IMR-90 (cell line): ENCODE data around the gene NKX1-1. TPM values are rescaled to one million over a fixed set of nuclear protein-coding genes. Genes with fewer than 3 reads are reported as not detected.

Experiments
- ATAC-seq: fragments of 200-7000 bp; cut with Tn5 transposase; 2 replicates; pipeline ENCODE4 v1.9.1; 2020; ENCODE audit warnings: low read depth, mild to moderate bottlenecking, moderate library complexity
- BruUV-seq: library from RNA; stranded (reverse); fragments of 400-500 nt; replicated peaks from 2 replicates; lab custom pipeline; 2021; lab: Mats Ljungman, UMichigan
- CTCF ChIA-PET: fragments of 300-600 bp; formaldehyde crosslinking; extraction: SDS; loops from one replicate; lab custom pipeline; 2021; ENCODE audit warnings: antibody characterized with exemption; lab: Yijun Ruan, JAX
- POLR2A ChIA-PET: fragments of 300-600 bp; sonication (Branson Sonifier 250); formaldehyde crosslinking; loops from one replicate; lab custom pipeline; 2022; ENCODE audit warnings: antibody characterized with exemption; ENCODE audit not compliant: unreplicated experiment; lab: Charles Lee
- DNase-seq: peaks from one replicate; pipeline ENCODE4 v3.0.0; 2013
- H2AFZ ChIP-seq: replicated peaks from 2 replicates; pipeline ENCODE3; 2013; ENCODE audit warnings: low read length, mild to moderate bottlenecking; ENCODE audit not compliant: poor library complexity
- H2AK5ac ChIP-seq: 2 replicates; pipeline ENCODE4 v1.6.1; 2013; ENCODE audit warnings: low read depth, low read length, inconsistent platforms
- H2AK9ac ChIP-seq: replicated peaks from 2 replicates; pipeline ENCODE3; 2013; ENCODE audit warnings: mild to moderate bottlenecking, low read depth, low read length, moderate library complexity; ENCODE audit not compliant: poor library complexity
- H2BK120ac ChIP-seq: 2 replicates; pipeline ENCODE4 v1.6.1; 2013; ENCODE audit warnings: low read depth, low read length, inconsistent platforms
- H2BK15ac ChIP-seq: 3 replicates; pipeline ENCODE4 v1.6.1; 2013; ENCODE audit warnings: low read depth, low read length, inconsistent platforms
- H2BK20ac ChIP-seq: 2 replicates; pipeline ENCODE4 v1.6.1; 2013; ENCODE audit warnings: low read depth, mild to moderate bottlenecking, inconsistent platforms, low read length, moderate library complexity
- H2BK5ac ChIP-seq: 2 replicates; pipeline ENCODE4 v1.6.1; 2013; ENCODE audit warnings: mild to moderate bottlenecking, low read depth, low read length, inconsistent platforms; ENCODE audit not compliant: poor library complexity, severe bottlenecking
- H3K14ac ChIP-seq: replicated peaks from 2 replicates; pipeline ENCODE4 v1.6.1; 2013; ENCODE audit warnings: low read depth, low read length, inconsistent platforms
- H3K18ac ChIP-seq: 2 replicates; pipeline ENCODE4 v1.6.1; 2013; ENCODE audit warnings: low read depth, low read length, control low read depth
- H3K23ac ChIP-seq: 2 replicates; pipeline ENCODE4 v1.6.1; 2013; ENCODE audit warnings: low read depth, low read length, inconsistent platforms
- H3K27ac ChIP-seq: 2 replicates; pipeline ENCODE4 v1.5.1; 2013; ENCODE audit warnings: mild to moderate bottlenecking, control low read depth, low read length; ENCODE audit not compliant: insufficient read depth
- H3K27me3 ChIP-seq: 2 replicates; pipeline ENCODE4 v1.6.1; 2013; ENCODE audit warnings: low read length; ENCODE audit not compliant: control insufficient read depth, insufficient read depth
- H3K36me3 ChIP-seq: 2 replicates; pipeline ENCODE4 v1.6.1; 2013; ENCODE audit warnings: low read length, mixed read lengths; ENCODE audit not compliant: control insufficient read depth, insufficient read depth
- H3K4ac ChIP-seq: 2 replicates; pipeline ENCODE4 v1.6.1; 2013; ENCODE audit warnings: low read depth, low read length, inconsistent platforms
- H3K4me1 ChIP-seq: 2 replicates; pipeline ENCODE4 v1.6.1; 2013; ENCODE audit warnings: low read length, mixed read lengths; ENCODE audit not compliant: control insufficient read depth, insufficient read depth
- H3K4me2 ChIP-seq: 2 replicates; pipeline ENCODE4 v1.6.1; 2013; ENCODE audit warnings: low read depth, mild to moderate bottlenecking, control low read depth, low read length, moderate library complexity
- H3K4me3 ChIP-seq: 2 replicates; pipeline ENCODE4 v1.5.1; 2013; ENCODE audit warnings: low read depth, mild to moderate bottlenecking, control low read depth, low read length, moderate library complexity; ENCODE audit not compliant: insufficient read depth
- H3K56ac ChIP-seq: 2 replicates; pipeline ENCODE4 v1.6.1; 2013; ENCODE audit warnings: low read length, inconsistent platforms; ENCODE audit not compliant: insufficient read depth; ENCODE audit errors: extremely low read depth
- H3K79me1 ChIP-seq, 2 experiments: 2 replicates each; pipeline ENCODE4 v1.6.1; 2013; ENCODE audit warnings: low read length in 2 of 2, inconsistent platforms in 1 of 2, low read depth in 1 of 2
- H3K9ac ChIP-seq: 2 replicates; pipeline ENCODE4 v1.6.1; 2013; ENCODE audit warnings: low read depth, low read length, control low read depth
- H3K9me1 ChIP-seq: 2 replicates; pipeline ENCODE4 v1.6.1; 2013; ENCODE audit warnings: low read length, inconsistent platforms; ENCODE audit not compliant: insufficient read depth
- H3K9me3 ChIP-seq: 2 replicates; pipeline ENCODE4 v1.6.1; 2013; ENCODE audit warnings: low read length; ENCODE audit not compliant: control insufficient read depth, insufficient read depth
- H4K20me1 ChIP-seq: 2 replicates; pipeline ENCODE4 v1.6.1; 2013; ENCODE audit warnings: low read length, inconsistent platforms; ENCODE audit not compliant: insufficient read depth
- H4K5ac ChIP-seq: 2 replicates; pipeline ENCODE4 v1.6.1; 2013; ENCODE audit warnings: mild to moderate bottlenecking, low read depth, low read length, control low read depth
- H4K8ac ChIP-seq, 2 experiments: 2 replicates each; pipeline ENCODE4 v1.6.1; 2013; ENCODE audit warnings: low read depth in 2 of 2, low read length in 2 of 2, control low read depth in 1 of 2, inconsistent platforms in 1 of 2
- H4K91ac ChIP-seq: 2 replicates; pipeline ENCODE4 v1.6.1; 2013; ENCODE audit warnings: low read depth, low read length, inconsistent platforms; ENCODE audit not compliant: insufficient read depth
- CEBPB ChIP-seq: IDR thresholded peaks from 2 replicates; pipeline ENCODE4 v1.6.1; 2012; ENCODE audit warnings: low read depth, low read length, improper control_type of control experiment
- CHD1 ChIP-seq: IDR thresholded peaks from 2 replicates; pipeline ENCODE4 v1.6.1; 2012; ENCODE audit warnings: low read depth, low read length, improper control_type of control experiment
- FOS ChIP-seq: fragments of 150-350 bp; IDR thresholded peaks from 2 replicates; pipeline ENCODE4 v1.6.1; 2016; ENCODE audit warnings: low read depth, low read length
- MAFK ChIP-seq: IDR thresholded peaks from 2 replicates; pipeline ENCODE4 v1.6.1; 2012; ENCODE audit warnings: low read depth, low read length, improper control_type of control experiment
- MAZ ChIP-seq: IDR thresholded peaks from 2 replicates; pipeline ENCODE4 v1.6.1; 2012; ENCODE audit warnings: low read depth, mild to moderate bottlenecking, low read length, improper control_type of control experiment, moderate library complexity, borderline replicate concordance
- MXI1 ChIP-seq: IDR thresholded peaks from 2 replicates; pipeline ENCODE4 v1.6.1; 2012; ENCODE audit warnings: low read depth, mild to moderate bottlenecking, low read length, moderate library complexity, borderline replicate concordance
- NFE2L2 ChIP-seq: fragments of 150-350 bp; IDR thresholded peaks from 2 replicates; pipeline ENCODE4 v1.6.1; 2016; ENCODE audit warnings: low read depth, mild to moderate bottlenecking, low read length
- POLR2A ChIP-seq: IDR thresholded peaks from 2 replicates; pipeline ENCODE4 v1.6.1; 2012; ENCODE audit warnings: mild to moderate bottlenecking, low read depth, low read length
- RCOR1 ChIP-seq: IDR thresholded peaks from 2 replicates; pipeline ENCODE4 v1.6.1; 2012; ENCODE audit warnings: mild to moderate bottlenecking, low read length, improper control_type of control experiment; ENCODE audit not compliant: insufficient replicate concordance
- RFX5 ChIP-seq: IDR thresholded peaks from 2 replicates; pipeline ENCODE4 v1.8.0; 2012; ENCODE audit warnings: low read depth, mild to moderate bottlenecking, low read length, moderate library complexity
- SMC3 ChIP-seq: fragments of 150-350 bp; IDR thresholded peaks from 2 replicates; pipeline ENCODE4 v1.6.1; 2016; ENCODE audit warnings: low read depth, mild to moderate bottlenecking, antibody characterized with exemption, low read length, moderate library complexity
- WGBS, 2 experiments: methylation state at CpG; one replicate each; pipeline versions ENCODE4 v1.1.5 to v1.1.7; 2013; ENCODE audit warnings: missing lambda C conversion rate in 2 of 2; ENCODE audit not compliant: insufficient read length in 1 of 2; ENCODE audit errors: extremely low coverage in 2 of 2; 5-methylcytosine and 5-hydroxymethylcytosine counted together
- dilution Hi-C: fragments of 300-500 bp; cut with HindIII; formaldehyde crosslinking; loops from one replicate; pipeline ENCODE4 v1.14.3; 2018; ENCODE audit warnings: low sequenced_read_pairs; ENCODE audit not compliant: unreplicated experiment
- in situ Hi-C: fragments of 300-500 bp; cut with MboI; formaldehyde crosslinking; loops from 3 replicates; pipeline ENCODE4 v1.14.3; 2019; ENCODE audit warnings: low sequenced_read_pairs, inconsistent platforms, mixed read lengths
- intact Hi-C: fragments of 100-400 bp; cut with micrococcal nuclease; formaldehyde crosslinking; loops from 2 replicates; pipeline ENCODE4 v1.10.0; 2022
- polyA plus RNA-seq, 3 experiments: library from polyadenylated mRNA; depleted of rRNA; stranded (reverse); fragments of >200 nt; gene quantifications; 2 replicates each; pipeline ENCODE4 v1.2.3, GENCODE V29; 2012; ENCODE audit warnings: low replicate concordance in 1 of 3
- total RNA-seq: library from RNA; depleted of rRNA; stranded (reverse); fragments of >200 nt; gene quantifications from 2 replicates; pipeline ENCODE4 v1.2.3, GENCODE V29; 2012
- TF ChIP-seq, protein P1 (sequence below): conservative IDR thresholded peaks from 2 replicates; pipeline ENCODE4 v1.5.1; 2012; ENCODE audit warnings: mild to moderate bottlenecking, low read depth, low read length, improper control_type of control experiment
- TF ChIP-seq, protein P2 (sequence below): fragments of 150-350 bp; IDR thresholded peaks from 2 replicates; pipeline ENCODE4 v1.6.1; 2017; ENCODE audit warnings: mild to moderate bottlenecking, antibody characterized with exemption, low read length, low read depth

Gene NKX1-1
- total and polyA plus RNA-seq, 2 of the 4 experiments (the other 2 are of a cell fraction), result not detected

DNA sequence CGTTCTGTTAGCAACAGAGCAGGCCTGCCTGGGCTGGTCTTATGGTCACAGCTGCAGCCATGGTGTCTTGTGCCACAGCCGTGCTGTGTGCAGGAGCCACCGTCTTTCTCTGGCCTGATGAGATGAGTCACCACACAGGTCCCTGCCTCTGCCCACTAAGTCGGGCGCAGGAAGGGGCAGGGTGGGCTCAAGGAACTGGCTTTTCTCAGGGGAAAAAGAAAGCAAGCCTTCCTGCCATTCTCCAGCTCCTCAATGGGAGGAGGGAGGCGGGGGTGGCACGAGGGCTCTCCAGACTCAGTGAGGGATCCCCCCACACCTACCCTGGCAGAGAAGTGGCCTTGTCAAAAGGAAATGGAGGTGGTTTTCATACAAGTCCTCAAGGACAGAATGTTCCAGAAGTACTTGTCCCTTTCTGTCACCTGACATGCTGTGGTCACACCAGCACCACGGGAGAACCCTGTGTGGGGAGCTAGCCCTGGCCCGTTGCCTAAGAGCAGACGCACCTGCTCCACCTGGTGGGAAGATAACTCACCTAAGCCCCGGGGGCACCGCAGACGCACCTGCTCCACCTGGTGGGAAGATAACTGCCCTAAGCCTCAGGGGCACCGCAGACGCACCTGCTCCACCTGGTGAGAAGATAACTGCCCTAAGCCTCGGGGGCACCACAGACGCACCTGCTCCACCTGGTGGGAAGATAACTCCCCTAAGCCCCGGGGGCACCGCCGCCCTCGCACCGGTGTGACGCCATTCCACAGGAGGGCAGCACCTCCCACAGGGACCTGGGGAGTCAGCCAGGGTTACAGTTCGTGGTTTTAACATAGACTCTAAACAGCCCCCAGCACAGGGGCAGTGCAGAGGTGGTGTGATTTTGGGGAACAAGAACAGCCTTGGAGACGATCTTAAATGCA, 40.7 kb downstream of the NKX1-1 start (continued):
- TF ChIP-seq MAZ, result no peak
- no peak for TF ChIP-seq MXI1

GRCh38 chr4:1364748-1365147, 41.5 kb downstream of the NKX1-1 start:
- no peaks in the 10 kb centered on the region; a peak in 1 of 4 replicates for H3K79me1 ChIP-seq
- H3K18ac ChIP-seq, result no peak overlapping the region
- ChIA-PET CTCF (no interaction called here), POLR2A (no interaction called here)
- no peak overlapping the region for H2AFZ ChIP-seq
- no peak overlapping the region for H2BK120ac ChIP-seq
- H4K8ac ChIP-seq, result no peak overlapping the region
- H4K20me1 ChIP-seq, result no peaks in the 10 kb centered on the region
- H3K4me2 ChIP-seq, result no peak overlapping the region
- no peak overlapping the region for H3K27ac ChIP-seq
- H3K14ac ChIP-seq, result no peak overlapping the region
- no peak overlapping the region for H3K23ac ChIP-seq
- in situ Hi-C loops, result no loop called here
- H2AK5ac ChIP-seq, result no peak overlapping the region
- dilution Hi-C loops, result no loop called here
- no peak overlapping the region for H2BK20ac ChIP-seq
- intact Hi-C loops, result loop anchor here (10.0 kb wide), 1 partner anchor 360 kb away; the partner anchor contains the start of genes TACC3 and TMEM129
- no peak overlapping the region for H2AK9ac ChIP-seq
- no peaks in the 10 kb centered on the region for H3K27me3 ChIP-seq
- no peaks in the 10 kb centered on the region; the same call in 1 of the 2 replicates for H3K9me1 ChIP-seq
- no peak overlapping the region for H3K4ac ChIP-seq
- no peak overlapping the region for H2BK15ac ChIP-seq
- no peak for DNase-seq
- no peak overlapping the region for H4K91ac ChIP-seq
- H3K4me3 ChIP-seq, result no peak overlapping the region
- 0 out of 2 replicates have a peak, but pooled peaks cover 2% of the 10 kb centered on the region for H3K4me1 ChIP-seq
- H2BK5ac ChIP-seq, result no peak overlapping the region
- no peak for ATAC-seq
- H3K9ac ChIP-seq, result no peak overlapping the region
- 90% methylated on average over 12 of the region's 13 CpGs; no CpG with 5 or more reads in 1 of the 2 experiments for WGBS, 2 experiments
- peaks cover 8% of the 10 kb centered on the region; the same call in 1 of the 2 replicates for H3K36me3 ChIP-seq
- no peak overlapping the region for H4K5ac ChIP-seq
- BruUV-seq, result no TSS peak
- H3K56ac ChIP-seq, result no peak overlapping the region
- no peaks in the 10 kb centered on the region for H3K9me3 ChIP-seq
- TF ChIP-seq CHD1 (no peak), SMC3 (no peak), NFE2L2 (no peak), MAZ (no peak), FOS (no peak), MAFK (no peak), RFX5 (no peak), CEBPB (no peak), RCOR1 (no peak), POLR2A (no peak), MXI1 (no peak)
- TF ChIP-seq, protein P1, sequence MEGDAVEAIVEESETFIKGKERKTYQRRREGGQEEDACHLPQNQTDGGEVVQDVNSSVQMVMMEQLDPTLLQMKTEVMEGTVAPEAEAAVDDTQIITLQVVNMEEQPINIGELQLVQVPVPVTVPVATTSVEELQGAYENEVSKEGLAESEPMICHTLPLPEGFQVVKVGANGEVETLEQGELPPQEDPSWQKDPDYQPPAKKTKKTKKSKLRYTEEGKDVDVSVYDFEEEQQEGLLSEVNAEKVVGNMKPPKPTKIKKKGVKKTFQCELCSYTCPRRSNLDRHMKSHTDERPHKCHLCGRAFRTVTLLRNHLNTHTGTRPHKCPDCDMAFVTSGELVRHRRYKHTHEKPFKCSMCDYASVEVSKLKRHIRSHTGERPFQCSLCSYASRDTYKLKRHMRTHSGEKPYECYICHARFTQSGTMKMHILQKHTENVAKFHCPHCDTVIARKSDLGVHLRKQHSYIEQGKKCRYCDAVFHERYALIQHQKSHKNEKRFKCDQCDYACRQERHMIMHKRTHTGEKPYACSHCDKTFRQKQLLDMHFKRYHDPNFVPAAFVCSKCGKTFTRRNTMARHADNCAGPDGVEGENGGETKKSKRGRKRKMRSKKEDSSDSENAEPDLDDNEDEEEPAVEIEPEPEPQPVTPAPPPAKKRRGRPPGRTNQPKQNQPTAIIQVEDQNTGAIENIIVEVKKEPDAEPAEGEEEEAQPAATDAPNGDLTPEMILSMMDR, result no peak
- TF ChIP-seq, protein P2, sequence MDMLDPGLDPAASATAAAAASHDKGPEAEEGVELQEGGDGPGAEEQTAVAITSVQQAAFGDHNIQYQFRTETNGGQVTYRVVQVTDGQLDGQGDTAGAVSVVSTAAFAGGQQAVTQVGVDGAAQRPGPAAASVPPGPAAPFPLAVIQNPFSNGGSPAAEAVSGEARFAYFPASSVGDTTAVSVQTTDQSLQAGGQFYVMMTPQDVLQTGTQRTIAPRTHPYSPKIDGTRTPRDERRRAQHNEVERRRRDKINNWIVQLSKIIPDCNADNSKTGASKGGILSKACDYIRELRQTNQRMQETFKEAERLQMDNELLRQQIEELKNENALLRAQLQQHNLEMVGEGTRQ, result no peak
